Right lobe of liver (tissue), 4 donors: ENCODE results near the gene ELF1.

Experiments used
- POLR2A ChIP-seq: fragments of 450-650 bp; IDR thresholded peaks from one replicate; pipeline ENCODE4 v1.6.1; 2017; ENCODE audit warnings: antibody characterized with exemption, mild to moderate bottlenecking
- TF ChIP-seq, protein P1 (sequence below), 4 donors: fragments of 200-600 bp in 3 of 4; fragments of 450-650 bp in 1 of 4; IDR thresholded peaks; one replicate each; pipeline versions ENCODE4 v1.5.1 to v1.8.0; 2016 to 2022; ENCODE audit warnings: antibody characterized with exemption in 4 of 4, mild to moderate bottlenecking in 2 of 4
- donor health status: DM: no; HTN: no; CAD: no.
- donor health status: DM: no; HTN: no; CAD: no.
- donor health status: DM: no; HTN: yes; CAD: no.

DNA sequence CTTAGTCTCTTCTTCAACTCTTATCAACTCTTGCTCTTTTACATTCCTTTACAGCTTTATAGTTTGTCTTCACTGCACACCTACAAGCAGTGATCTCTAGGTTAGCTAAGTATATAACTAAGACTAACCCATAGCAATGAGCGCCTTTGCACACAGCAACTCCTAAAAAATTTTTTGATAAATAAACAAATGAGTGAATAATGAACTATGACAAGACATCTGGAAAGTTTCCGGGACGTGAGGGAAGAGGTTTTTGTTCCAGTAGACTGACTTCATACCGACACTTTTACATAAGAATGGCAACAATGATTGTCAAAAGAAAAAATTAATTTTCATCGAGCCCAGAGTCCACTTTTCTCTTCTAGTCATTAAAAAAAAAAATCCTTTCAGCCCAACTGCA is 98.3 kb downstream of the ELF1 start:
- no peak for TF ChIP-seq POLR2A
- TF ChIP-seq, protein P1, sequence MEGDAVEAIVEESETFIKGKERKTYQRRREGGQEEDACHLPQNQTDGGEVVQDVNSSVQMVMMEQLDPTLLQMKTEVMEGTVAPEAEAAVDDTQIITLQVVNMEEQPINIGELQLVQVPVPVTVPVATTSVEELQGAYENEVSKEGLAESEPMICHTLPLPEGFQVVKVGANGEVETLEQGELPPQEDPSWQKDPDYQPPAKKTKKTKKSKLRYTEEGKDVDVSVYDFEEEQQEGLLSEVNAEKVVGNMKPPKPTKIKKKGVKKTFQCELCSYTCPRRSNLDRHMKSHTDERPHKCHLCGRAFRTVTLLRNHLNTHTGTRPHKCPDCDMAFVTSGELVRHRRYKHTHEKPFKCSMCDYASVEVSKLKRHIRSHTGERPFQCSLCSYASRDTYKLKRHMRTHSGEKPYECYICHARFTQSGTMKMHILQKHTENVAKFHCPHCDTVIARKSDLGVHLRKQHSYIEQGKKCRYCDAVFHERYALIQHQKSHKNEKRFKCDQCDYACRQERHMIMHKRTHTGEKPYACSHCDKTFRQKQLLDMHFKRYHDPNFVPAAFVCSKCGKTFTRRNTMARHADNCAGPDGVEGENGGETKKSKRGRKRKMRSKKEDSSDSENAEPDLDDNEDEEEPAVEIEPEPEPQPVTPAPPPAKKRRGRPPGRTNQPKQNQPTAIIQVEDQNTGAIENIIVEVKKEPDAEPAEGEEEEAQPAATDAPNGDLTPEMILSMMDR (IDR thresholded peaks at IDR 0.05) = no peak
